K562 (cell line): Measurements from ENCODE around the gene CACTIN. TPM values are rescaled to one million over a fixed set of nuclear protein-coding genes. Genes with fewer than 3 reads are reported as not detected.

Experiments used
- ATAC-seq: fragments of 200-7000 bp; cut with Tn5 transposase; 3 replicates; pipeline ENCODE4 v1.9.1; 2020; ENCODE audit warnings: moderate library complexity
- BruUV-seq: library from RNA; stranded (reverse); fragments of 400-500 nt; replicated peaks from 2 replicates; lab custom pipeline; 2021; lab: Mats Ljungman, UMichigan
- CTCF ChIA-PET: fragments of 300-600 bp; formaldehyde crosslinking; extraction: SDS; loops from one replicate; lab custom pipeline; 2021; ENCODE audit warnings: low intra/inter-chr PET ratio; lab: Yijun Ruan, JAX
- POLR2A ChIA-PET: fragments of 300-600, 350-650 bp; sonication (Branson Sonifier 250); formaldehyde crosslinking; extraction: SDS; loops from one replicate; lab custom pipeline; 2021; ENCODE audit warnings: antibody characterized with exemption, inconsistent platforms; lab: Yijun Ruan, JAX
- DNase-seq, 4 experiments: peaks; one replicate each; pipeline versions ENCODE4 v3.0.0 to v3.0.0-alpha.2; 2011 to 2018; ENCODE audit warnings: low spot score in 3 of 4, mixed read lengths in 3 of 4; ENCODE audit errors: extremely low read depth in 1 of 4
- FAIRE-seq: peaks from 2 replicates; lab custom pipeline; 2011; peaks lifted over from hg19 to GRCh38; lab: Jason Lieb, UNC
- H2AFZ ChIP-seq: 2 replicates; pipeline ENCODE4 v1.6.0; 2011; ENCODE audit warnings: low read depth, low read length, control low read depth, inconsistent platforms
- H3K27ac ChIP-seq: fragments of 200-600 bp; 3 replicates; pipeline ENCODE4 v1.8.0; 2011; ENCODE audit warnings: low read depth, mild to moderate bottlenecking, control low read depth, inconsistent platforms, low read length, moderate library complexity, mixed read lengths; ENCODE audit errors: extremely low read depth
- H3K27me3 ChIP-seq, 2 experiments: fragments of 300-600 bp in 1 of 2; 2 replicates in 1 of 2; 3 replicates in 1 of 2; pipeline versions ENCODE4 v1.6.0 to v1.8.0; 2011; ENCODE audit warnings: inconsistent platforms in 2 of 2, low read length in 2 of 2, mild to moderate bottlenecking in 1 of 2, mixed read lengths in 1 of 2, moderate library complexity in 1 of 2; ENCODE audit not compliant: control insufficient read depth in 2 of 2, insufficient read depth in 2 of 2
- H3K36me3 ChIP-seq: fragments of 300-600 bp; 3 replicates; pipeline ENCODE4 v1.8.0; 2011; ENCODE audit warnings: mild to moderate bottlenecking, low read length, inconsistent platforms; ENCODE audit not compliant: control insufficient read depth, insufficient read depth
- H3K4me1 ChIP-seq, 2 experiments: fragments of 200-600 bp in 1 of 2; replicated peaks in 1 of 2; 2 replicates in 1 of 2; 3 replicates in 1 of 2; pipeline versions ENCODE4 v1.5.1 to v1.8.0; 2011; ENCODE audit warnings: inconsistent platforms in 2 of 2, low read length in 2 of 2, mild to moderate bottlenecking in 1 of 2, mixed read lengths in 1 of 2, moderate library complexity in 1 of 2; ENCODE audit not compliant: control insufficient read depth in 2 of 2, insufficient read depth in 2 of 2
- H3K4me2 ChIP-seq: 2 replicates; pipeline ENCODE4 v1.6.1; 2011; ENCODE audit warnings: low read length, control low read depth, inconsistent platforms, mixed read lengths; ENCODE audit not compliant: insufficient read depth
- H3K4me3 ChIP-seq: fragments of 200-600 bp; sonication (generic), shearing (Covaris generic); 2 replicates; pipeline ENCODE4 v1.5.1; 2016; ENCODE audit warnings: control low read depth, inconsistent platforms
- H3K79me2 ChIP-seq: fragments of 200-600 bp; 3 replicates; pipeline ENCODE4 v1.8.0; 2011; ENCODE audit warnings: low read length, inconsistent platforms; ENCODE audit not compliant: control insufficient read depth, insufficient read depth
- H3K9ac ChIP-seq, 2 experiments: 2 replicates each; pipeline versions ENCODE4 v1.6.0 to v1.6.1; 2011; ENCODE audit warnings: low read depth in 2 of 2, low read length in 2 of 2, control low read depth in 1 of 2, inconsistent platforms in 1 of 2, mild to moderate bottlenecking in 1 of 2, mixed read lengths in 1 of 2; ENCODE audit not compliant: insufficient read depth in 1 of 2
- H3K9me1 ChIP-seq: one replicate; pipeline ENCODE4 v1.6.0; 2011; ENCODE audit warnings: inconsistent platforms, mild to moderate bottlenecking, low read length, moderate library complexity; ENCODE audit not compliant: control insufficient read depth, insufficient read depth
- H3K9me3 ChIP-seq: replicated peaks from 2 replicates; pipeline ENCODE4 v1.5.1; 2011; ENCODE audit warnings: low read depth, low read length, inconsistent platforms; ENCODE audit not compliant: control insufficient read depth, insufficient read depth
- H4K20me1 ChIP-seq: replicated peaks from 2 replicates; pipeline ENCODE4 v1.6.1; 2011; ENCODE audit warnings: low read length, inconsistent platforms, mixed read lengths; ENCODE audit not compliant: control insufficient read depth, insufficient read depth
- ESRRA ChIP-seq: fragments of 450-650 bp; IDR thresholded peaks from 2 replicates; pipeline ENCODE4 v1.6.1; 2014; ENCODE audit warnings: low read depth, mild to moderate bottlenecking, moderate library complexity, borderline replicate concordance
- FOXK2 ChIP-seq, 2 experiments: fragments of 450-650 bp; IDR thresholded peaks in 1 of 2; conservative IDR thresholded peaks in 1 of 2; 2 replicates each; pipeline ENCODE4 v1.6.1; 2016; ENCODE audit warnings: low read depth in 2 of 2, mild to moderate bottlenecking in 1 of 2
- MIER1 ChIP-seq: fragments of 450-650 bp; IDR thresholded peaks from 2 replicates; pipeline ENCODE4 v1.6.1; 2016; ENCODE audit warnings: antibody characterized with exemption, mild to moderate bottlenecking, low read depth
- POLR2G ChIP-seq: fragments of 200-400 bp; formaldehyde crosslinking; IDR thresholded peaks from 2 replicates; pipeline ENCODE4 v1.6.1; 2017; ENCODE audit warnings: low read depth, mild to moderate bottlenecking, antibody characterized with exemption, low read length, moderate library complexity
- RFX1 ChIP-seq: fragments of 450-650 bp; IDR thresholded peaks from 2 replicates; pipeline ENCODE4 v1.6.1; 2016; ENCODE audit warnings: mild to moderate bottlenecking, moderate library complexity
- YY1 ChIP-seq, 3 experiments: IDR thresholded peaks; 2 replicates each; pipeline ENCODE4 v1.6.1; 2011; ENCODE audit warnings: low read length in 2 of 3, mild to moderate bottlenecking in 2 of 3, moderate library complexity in 2 of 3, borderline replicate concordance in 1 of 3, control low read depth in 1 of 3, low read depth in 1 of 3; ENCODE audit not compliant: insufficient read depth in 3 of 3, insufficient replicate concordance in 2 of 3, control insufficient read depth in 1 of 3, insufficient read length in 1 of 3; ENCODE audit errors: extremely low read depth in 1 of 3
- ZNF75A ChIP-seq: fragments of 450-650 bp; formaldehyde crosslinking; IDR thresholded peaks from 2 replicates; pipeline ENCODE4 v1.4.0; 2020; ENCODE audit warnings: mild to moderate bottlenecking
- WGBS: fragments of 100-300 bp; shearing (Covaris generic); methylation state at CpG from one replicate; pipeline ENCODE4 v1.1.6; 2016; ENCODE audit warnings: low coverage, mixed read lengths; ENCODE audit not compliant: insufficient coverage; ENCODE audit errors: missing lambda C conversion rate; 5-methylcytosine and 5-hydroxymethylcytosine counted together
- in situ Hi-C: fragments of 300-500 bp; cut with MboI; formaldehyde crosslinking; loops from 4 replicates; pipeline ENCODE4 v1.15.0; 2018; ENCODE audit warnings: inconsistent platforms, mixed read lengths
- intact Hi-C: fragments of 100-400 bp; cut with micrococcal nuclease; formaldehyde crosslinking; loops from 2 replicates; pipeline ENCODE4 v1.14.2; 2022
- polyA plus RNA-seq, 8 experiments: library from polyadenylated mRNA; depleted of rRNA in 4 of 8; stranded (reverse) in 5 of 8; unstranded in 3 of 8; fragments of >200 nt; fragmentation: Nextera tagmentation in 2 of 8; fragmentation: Illumina TruSeq in 1 of 8; extraction: Ambion mirVana in 2 of 8; extraction: Trizol in 1 of 8; gene quantifications; 2 replicates each; pipeline versions ENCODE4 v1.2.1 to v1.2.3, GENCODE V29; 2011 to 2014; ENCODE audit warnings: inconsistent platforms in 1 of 8, missing spikeins in 1 of 8
- total RNA-seq, 7 experiments: library from RNA; depleted of rRNA in 6 of 7; stranded (reverse); fragments of >200 nt in 6 of 7; fragmentation: Illumina TruSeq in 2 of 7; extraction: Trizol in 2 of 7; gene quantifications; 2 replicates each; pipeline versions ENCODE4 v1.2.1 to v1.2.3, GENCODE V29; 2011 to 2021; ENCODE audit warnings: low replicate concordance in 1 of 7
- TF ChIP-seq, protein P1 (sequence below), 2 experiments: fragments of 450-650 bp; IDR thresholded peaks; 2 replicates each; pipeline ENCODE4 v1.6.1; 2016; ENCODE audit warnings: mild to moderate bottlenecking in 2 of 2, borderline replicate concordance in 1 of 2, low read depth in 1 of 2, moderate library complexity in 1 of 2
- TF ChIP-seq, protein P2 (sequence below): IDR thresholded peaks from 2 replicates; pipeline ENCODE4 v1.6.1; 2014; ENCODE audit warnings: antibody characterized with exemption

Gene CACTIN
- total and polyA plus RNA-seq, 9 of the 15 experiments (the other 6 are each of a cell fraction or from before 2014, with no cell fraction given): 0.15 to 49.2 (median 15.0) TPM

DNA sequence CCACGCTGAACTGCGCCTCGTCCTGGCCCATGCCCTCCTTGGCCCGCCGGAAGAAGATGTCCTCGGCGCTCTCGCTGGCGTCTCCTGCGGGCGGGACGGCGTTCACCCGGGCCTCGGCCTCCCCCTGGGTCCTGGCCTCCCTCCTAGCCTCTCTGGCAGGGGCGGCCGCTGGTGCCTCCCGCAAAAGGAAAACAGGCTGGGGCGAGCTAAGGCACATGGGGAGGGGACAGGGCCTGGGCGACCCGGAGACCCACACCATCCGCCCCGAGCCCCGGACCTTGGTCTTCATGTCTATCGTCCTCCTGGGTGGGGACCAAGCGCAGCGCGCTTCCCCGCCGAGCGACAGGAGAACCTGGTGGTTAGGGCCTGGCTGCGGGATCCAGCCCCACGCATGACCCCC, 14.3 kb downstream of the CACTIN start:
- H3K9ac ChIP-seq: peak overlapping the region; percentile 30 to 86; a peak in 3 of 4 replicates
- peaks cover 14% of the 10 kb centered on the region; the same call in 2 of the 3 replicates for H3K79me2 ChIP-seq
- ChIA-PET CTCF (no interaction called here), POLR2A (interaction anchor here (0.9 to 1.0 kb wide), 3 partner anchors 14 to 56 kb away, joined by 3 to 5 read pairs (median 3); no protein-coding TSS in a partner anchor)
- H3K9me1 ChIP-seq: no peaks in the 10 kb centered on the region
- H3K4me2 ChIP-seq: no peak overlapping the region
- ATAC-seq (no peak), FAIRE-seq (no peak), DNase-seq (no peak)
- peaks cover 64% of the 10 kb centered on the region for H3K36me3 ChIP-seq
- H4K20me1 ChIP-seq: no peaks in the 10 kb centered on the region
- H3K4me3 ChIP-seq: no peak overlapping the region
- intact Hi-C loops (no loop called here), in situ Hi-C loops (no loop called here)
- WGBS: 96% methylated on average over 14 of the region's 33 CpGs
- H3K9me3 ChIP-seq: no peaks in the 10 kb centered on the region; the same call in 1 of the 2 replicates
- peak overlapping the region; percentile 76; the same call in 2 of the 3 replicates for H3K27ac ChIP-seq
- no peak overlapping the region for H2AFZ ChIP-seq
- no peaks in the 10 kb centered on the region for H3K27me3 ChIP-seq
- peaks cover 30 to 88% of the 10 kb centered on the region in 2 experiments for H3K4me1 ChIP-seq
- BruUV-seq: no TSS peak
- TF ChIP-seq POLR2G: peak; percentile 70
- no peak for TF ChIP-seq ZNF75A (CRISPR knock-in tag)
- TF ChIP-seq ESRRA: no peak
- TF ChIP-seq, protein P1, sequence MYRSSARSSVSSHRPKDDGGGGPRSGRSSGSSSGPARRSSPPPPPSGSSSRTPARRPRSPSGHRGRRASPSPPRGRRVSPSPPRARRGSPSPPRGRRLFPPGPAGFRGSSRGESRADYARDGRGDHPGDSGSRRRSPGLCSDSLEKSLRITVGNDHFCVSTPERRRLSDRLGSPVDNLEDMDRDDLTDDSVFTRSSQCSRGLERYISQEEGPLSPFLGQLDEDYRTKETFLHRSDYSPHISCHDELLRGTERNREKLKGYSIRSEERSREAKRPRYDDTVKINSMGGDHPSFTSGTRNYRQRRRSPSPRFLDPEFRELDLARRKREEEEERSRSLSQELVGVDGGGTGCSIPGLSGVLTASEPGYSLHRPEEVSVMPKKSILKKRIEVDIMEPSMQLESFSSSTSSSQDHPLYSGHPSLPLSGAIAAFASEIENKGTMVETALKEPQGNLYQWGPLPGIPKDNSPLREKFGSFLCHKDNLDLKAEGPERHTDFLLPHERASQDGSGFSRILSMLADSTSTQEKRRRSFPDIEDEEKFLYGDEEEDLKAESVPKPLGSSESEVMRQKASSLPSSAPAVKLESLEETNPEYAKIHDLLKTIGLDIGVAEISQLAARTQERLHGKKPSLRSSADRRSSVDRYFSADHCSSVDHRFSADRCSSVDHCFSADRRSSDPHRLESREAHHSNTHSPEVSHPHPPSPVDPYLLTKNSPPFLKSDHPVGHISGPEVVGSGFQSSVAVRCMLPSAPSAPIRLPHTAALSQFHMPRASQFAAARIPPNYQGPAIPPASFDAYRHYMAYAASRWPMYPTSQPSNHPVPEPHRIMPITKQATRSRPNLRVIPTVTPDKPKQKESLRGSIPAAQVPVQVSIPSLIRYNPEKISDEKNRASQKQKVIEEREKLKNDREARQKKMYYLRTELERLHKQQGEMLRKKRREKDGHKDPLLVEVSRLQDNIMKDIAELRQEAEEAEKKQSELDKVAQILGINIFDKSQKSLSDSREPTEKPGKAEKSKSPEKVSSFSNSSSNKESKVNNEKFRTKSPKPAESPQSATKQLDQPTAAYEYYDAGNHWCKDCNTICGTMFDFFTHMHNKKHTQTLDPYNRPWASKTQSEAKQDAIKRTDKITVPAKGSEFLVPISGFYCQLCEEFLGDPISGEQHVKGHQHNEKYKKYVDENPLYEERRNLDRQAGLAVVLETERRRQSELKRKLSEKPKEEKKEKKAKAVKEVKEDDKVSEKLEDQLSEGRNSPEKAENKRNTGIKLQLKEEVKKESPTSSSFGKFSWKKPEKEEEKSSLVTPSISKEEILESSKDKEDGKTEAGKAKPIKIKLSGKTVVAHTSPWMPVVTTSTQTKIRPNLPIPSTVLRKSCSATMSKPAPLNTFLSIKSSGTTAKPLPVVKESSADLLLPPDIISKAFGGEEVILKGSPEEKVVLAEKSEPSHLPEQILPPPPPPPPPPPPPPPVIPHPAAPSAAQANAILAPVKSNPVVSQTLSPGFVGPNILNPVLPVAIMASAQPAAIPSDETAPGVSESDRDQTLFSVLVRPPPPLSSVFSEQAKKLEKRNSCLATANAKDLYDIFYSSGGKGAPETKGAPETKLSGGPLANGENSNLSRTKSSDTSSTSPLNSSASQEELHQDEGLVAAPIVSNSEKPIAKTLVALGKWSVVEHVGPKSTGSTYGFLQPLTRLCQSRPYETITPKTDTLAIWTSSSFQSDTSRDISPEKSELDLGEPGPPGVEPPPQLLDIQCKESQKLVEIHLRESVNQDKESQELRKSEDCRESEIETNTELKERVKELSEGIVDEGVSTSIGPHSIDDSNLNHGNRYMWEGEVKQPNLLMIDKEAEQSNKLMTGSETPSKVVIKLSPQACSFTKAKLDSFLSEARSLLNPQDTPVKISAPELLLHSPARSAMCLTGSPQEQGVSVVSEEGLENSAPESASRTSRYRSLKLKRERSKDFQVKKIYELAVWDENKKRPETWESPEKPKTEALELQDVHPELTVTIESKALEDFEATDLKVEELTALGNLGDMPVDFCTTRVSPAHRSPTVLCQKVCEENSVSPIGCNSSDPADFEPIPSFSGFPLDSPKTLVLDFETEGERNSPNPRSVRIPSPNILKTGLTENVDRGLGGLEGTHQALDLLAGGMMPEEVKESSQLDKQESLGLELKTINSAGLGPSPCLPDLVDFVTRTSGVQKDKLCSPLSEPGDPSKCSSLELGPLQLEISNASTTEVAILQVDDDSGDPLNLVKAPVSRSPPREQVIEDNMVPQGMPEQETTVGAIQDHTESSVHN (IDR thresholded peaks at IDR 0.05; ENCODE audit: borderline replicate concordance in 1 of 2, low read depth in 1 of 2): no peak
- TF ChIP-seq, protein P2, sequence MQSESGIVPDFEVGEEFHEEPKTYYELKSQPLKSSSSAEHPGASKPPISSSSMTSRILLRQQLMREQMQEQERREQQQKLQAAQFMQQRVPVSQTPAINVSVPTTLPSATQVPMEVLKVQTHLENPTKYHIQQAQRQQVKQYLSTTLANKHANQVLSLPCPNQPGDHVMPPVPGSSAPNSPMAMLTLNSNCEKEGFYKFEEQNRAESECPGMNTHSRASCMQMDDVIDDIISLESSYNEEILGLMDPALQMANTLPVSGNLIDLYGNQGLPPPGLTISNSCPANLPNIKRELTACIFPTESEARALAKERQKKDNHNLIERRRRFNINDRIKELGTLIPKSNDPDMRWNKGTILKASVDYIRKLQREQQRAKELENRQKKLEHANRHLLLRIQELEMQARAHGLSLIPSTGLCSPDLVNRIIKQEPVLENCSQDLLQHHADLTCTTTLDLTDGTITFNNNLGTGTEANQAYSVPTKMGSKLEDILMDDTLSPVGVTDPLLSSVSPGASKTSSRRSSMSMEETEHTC: no peak
- TF ChIP-seq RFX1: no peak
- no peak for TF ChIP-seq FOXK2 (conservative IDR thresholded peaks at IDR 0.05 in 1 of 2, IDR thresholded peaks at IDR 0.05 in 1 of 2; ENCODE audit: low read depth in 2 of 2)
- no peak for TF ChIP-seq YY1 (IDR thresholded peaks at IDR 0.05; ENCODE audit: borderline replicate concordance in 1 of 3, control insufficient read depth in 1 of 3, extremely low read depth in 1 of 3, insufficient read depth in 3 of 3, insufficient read length in 1 of 3, insufficient replicate concordance in 2 of 3, low read depth in 1 of 3, low read length in 2 of 3)
- TF ChIP-seq MIER1: no peak
